IPS-15b (cell line): ENCODE results near the gene FEZ2.

Experiments used
- H3K27me3 ChIP-seq: one replicate; pipeline ENCODE4 v1.6.1; 2013; ENCODE audit warnings: low read length; ENCODE audit not compliant: control insufficient read depth, insufficient read depth
- H3K36me3 ChIP-seq: one replicate; pipeline ENCODE4 v1.6.1; 2013; ENCODE audit warnings: low read length; ENCODE audit not compliant: control insufficient read depth, insufficient read depth
- H3K4me1 ChIP-seq: one replicate; pipeline ENCODE4 v1.6.1; 2013; ENCODE audit warnings: mild to moderate bottlenecking, low read length; ENCODE audit not compliant: control insufficient read depth, insufficient read depth
- H3K4me3 ChIP-seq: one replicate; pipeline ENCODE4 v1.5.1; 2013; ENCODE audit warnings: low read depth, low read length
- H3K9ac ChIP-seq: one replicate; pipeline ENCODE4 v1.6.1; 2013; ENCODE audit warnings: low read depth, mild to moderate bottlenecking, low read length
- H3K9me3 ChIP-seq: one replicate; pipeline ENCODE4 v1.6.1; 2013; ENCODE audit warnings: mild to moderate bottlenecking, low read length; ENCODE audit not compliant: control insufficient read depth, insufficient read depth

FEZ2 gene

DNA sequence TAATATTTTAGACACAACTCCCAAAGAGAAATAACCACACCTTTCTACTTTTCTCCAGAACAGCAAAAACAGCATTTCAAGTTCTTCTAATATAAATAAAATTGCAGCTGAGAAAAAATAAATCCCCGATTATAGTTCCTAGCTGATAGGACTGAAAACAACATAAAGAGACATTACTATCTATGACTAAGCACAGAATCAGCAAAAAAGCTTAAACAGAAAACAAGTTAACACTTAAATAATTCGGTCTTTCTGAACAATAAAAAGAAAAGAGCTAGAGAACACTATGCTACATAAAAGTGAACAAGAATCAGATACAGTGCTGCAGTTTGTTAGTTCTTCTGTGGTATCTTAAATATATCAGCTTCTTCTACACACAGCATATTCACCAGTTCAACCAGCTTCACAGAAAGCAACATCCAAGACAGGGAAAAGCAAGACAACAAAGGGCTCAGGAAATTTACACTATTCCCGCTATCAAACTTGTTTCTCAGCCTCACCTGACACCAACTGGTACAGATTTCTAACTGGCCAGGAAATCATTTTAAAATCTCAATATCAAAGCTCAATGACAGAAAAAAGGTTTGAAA lies 28.6 kb downstream of the FEZ2 start:
- Histone ChIP-seq H3K27me3 (no peaks in the 10 kb centered on the region), H3K4me3 (no peak overlapping the region), H3K9me3 (no peaks in the 10 kb centered on the region), H3K9ac (no peak overlapping the region), H3K36me3 (no peaks in the 10 kb centered on the region), H3K4me1 (peaks cover 6% of the 10 kb centered on the region)

DNA sequence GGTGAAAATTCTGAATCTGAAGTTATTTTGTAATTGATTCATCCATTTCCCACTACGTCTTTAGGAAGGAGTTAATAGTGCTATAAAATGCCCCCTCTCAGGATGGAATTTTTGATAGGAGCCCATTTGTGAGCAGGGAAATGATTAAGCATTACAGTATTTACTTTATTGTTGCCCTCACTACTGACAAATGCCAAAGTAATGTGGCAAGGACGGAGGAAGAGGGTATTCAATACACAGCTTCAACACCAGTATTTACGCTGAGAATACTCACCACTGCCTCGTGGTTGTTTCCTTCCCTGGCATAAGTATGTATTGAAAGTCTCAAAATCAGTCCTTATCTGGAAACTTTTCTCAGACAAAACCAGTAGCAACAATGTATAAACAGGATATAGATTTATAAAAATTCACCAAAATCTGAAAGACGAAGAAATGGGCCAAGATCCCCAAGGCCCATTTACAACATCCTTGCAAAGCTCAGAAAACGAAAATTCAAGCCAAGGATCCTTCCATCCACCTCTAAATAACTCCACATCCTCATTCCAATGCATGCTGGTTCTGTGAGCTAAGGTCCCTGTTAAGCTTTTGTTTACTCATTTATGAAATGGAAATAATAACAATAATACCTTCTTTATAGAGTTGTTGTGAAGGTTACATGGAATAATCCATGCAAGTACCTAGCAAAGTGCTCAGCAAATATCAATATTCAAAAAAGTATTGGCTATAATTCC lies 29.3 kb downstream of the FEZ2 start:
- Histone ChIP-seq H3K9ac (no peak overlapping the region), H3K36me3 (no peaks in the 10 kb centered on the region), H3K4me1 (peaks cover 6% of the 10 kb centered on the region), H3K27me3 (no peaks in the 10 kb centered on the region), H3K4me3 (no peak overlapping the region), H3K9me3 (no peaks in the 10 kb centered on the region)

DNA sequence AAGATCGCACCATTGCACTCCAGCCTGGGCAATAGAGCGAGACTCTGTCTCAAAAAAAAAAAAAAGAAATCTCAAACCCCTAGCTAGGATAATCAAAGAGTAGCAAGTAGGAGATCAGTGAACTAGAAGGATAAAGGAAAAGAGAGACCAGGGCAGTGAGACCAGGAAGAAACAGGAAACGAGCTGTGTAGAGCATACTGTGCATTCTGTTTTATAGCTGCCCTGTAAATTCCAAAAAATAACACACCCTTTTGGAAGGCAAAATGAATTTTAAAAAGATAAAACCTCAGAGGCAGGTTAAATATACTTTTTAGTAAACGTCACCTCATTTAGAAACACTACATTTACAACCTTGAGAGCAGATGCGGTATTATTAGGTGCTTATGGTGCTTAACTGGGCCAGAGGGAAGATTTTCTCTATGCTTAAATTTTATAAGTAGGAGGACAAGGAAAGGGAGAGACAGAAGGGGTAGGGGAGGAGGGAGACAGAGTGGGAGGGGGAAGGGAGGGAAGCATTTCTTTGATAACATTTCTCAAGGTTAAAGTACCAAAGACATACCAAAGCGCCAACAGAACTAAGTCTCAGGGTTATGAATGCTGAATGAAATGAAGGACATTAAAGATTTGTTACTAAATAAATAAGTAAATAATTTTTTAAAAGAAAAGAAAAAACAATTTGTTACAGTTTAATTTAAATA lies 30.1 kb downstream of the FEZ2 start:
- no peaks in the 10 kb centered on the region for H3K9me3 ChIP-seq
- H3K27me3 ChIP-seq, result no peaks in the 10 kb centered on the region
- no peak overlapping the region for H3K9ac ChIP-seq
- H3K36me3 ChIP-seq, result no peaks in the 10 kb centered on the region
- H3K4me3 ChIP-seq, result no peak overlapping the region
- peaks cover 6% of the 10 kb centered on the region for H3K4me1 ChIP-seq

DNA sequence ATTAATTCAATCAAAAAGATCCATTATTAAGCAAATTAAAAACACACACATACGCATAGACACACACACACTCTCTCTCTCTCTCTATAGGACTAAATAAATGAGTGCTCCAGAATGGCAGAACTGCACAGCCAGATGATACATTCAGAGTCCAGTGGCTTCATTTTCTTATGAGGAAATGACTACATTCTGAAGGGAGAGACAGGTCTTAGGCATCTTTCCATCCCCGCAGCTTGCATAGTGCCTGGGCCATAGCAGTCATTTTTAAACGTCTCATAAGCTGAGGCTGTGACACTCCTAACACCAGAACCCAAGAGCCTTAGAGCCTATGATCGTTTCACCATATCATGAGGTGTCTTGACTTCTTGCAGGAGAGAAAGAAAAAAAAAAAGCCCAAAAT lies 31.1 kb downstream of the FEZ2 start:
- Histone ChIP-seq H3K9me3 (no peaks in the 10 kb centered on the region), H3K4me1 (peaks cover 4% of the 10 kb centered on the region), H3K27me3 (no peaks in the 10 kb centered on the region), H3K4me3 (no peak overlapping the region), H3K36me3 (no peaks in the 10 kb centered on the region), H3K9ac (no peak overlapping the region)

DNA sequence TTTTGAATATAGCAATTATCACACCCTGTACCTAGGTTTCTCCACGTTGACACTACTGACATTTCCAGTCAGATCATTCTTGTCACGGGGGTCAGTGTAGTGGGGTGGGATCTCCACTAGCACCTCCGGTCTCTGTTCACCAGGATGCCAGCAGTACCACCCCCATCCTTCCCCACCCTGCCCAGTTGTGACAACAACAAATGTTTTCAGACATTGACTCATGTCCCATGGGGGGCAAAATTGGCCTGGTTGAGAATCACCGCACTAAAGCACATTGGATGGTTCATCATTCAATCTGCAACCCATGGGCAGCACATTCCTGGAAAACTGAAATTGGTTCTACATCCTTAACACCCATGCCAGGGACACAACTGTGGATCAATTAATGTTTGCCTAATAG lies 32.3 kb downstream of the FEZ2 start:
- no peak overlapping the region for H3K4me3 ChIP-seq

DNA sequence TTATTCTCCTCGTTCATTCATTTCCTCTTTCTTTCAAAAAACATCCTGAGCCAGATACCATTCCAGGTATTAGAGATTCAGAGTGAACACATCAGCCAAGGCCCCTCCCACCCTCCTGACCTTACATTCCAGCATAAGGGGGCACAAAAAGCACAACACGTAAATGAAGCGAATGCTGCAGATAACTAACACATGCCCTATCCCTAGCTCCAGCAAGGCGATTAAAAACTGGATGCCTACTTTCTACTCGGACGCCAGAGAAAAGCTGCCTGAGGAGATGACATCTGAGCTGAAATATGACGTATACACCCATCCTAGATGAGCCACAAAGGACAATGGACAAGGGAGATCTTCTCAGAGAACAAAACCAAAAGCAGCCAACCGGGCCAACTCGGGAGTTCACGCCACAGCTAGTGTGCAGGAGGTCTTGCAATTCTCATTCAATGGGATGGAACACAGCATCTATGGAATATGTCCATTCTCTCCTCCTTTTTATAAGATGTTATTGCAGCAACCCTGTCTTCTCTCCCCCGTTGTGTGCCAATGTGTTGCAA lies 33.5 kb downstream of the FEZ2 start:
- no peaks in the 10 kb centered on the region for H3K27me3 ChIP-seq
- H3K4me1 ChIP-seq, result peaks cover 13% of the 10 kb centered on the region
- no peak overlapping the region for H3K4me3 ChIP-seq
- H3K36me3 ChIP-seq, result no peaks in the 10 kb centered on the region
- H3K9me3 ChIP-seq, result no peaks in the 10 kb centered on the region
- H3K9ac ChIP-seq, result no peak overlapping the region

More for the DNA sequence above, 32.3 kb downstream of the FEZ2 start:
- H3K9me3 ChIP-seq, result no peaks in the 10 kb centered on the region
- H3K36me3 ChIP-seq, result no peaks in the 10 kb centered on the region
- H3K9ac ChIP-seq, result no peak overlapping the region
- H3K27me3 ChIP-seq, result no peaks in the 10 kb centered on the region
- H3K4me1 ChIP-seq, result peaks cover 8% of the 10 kb centered on the region

DNA sequence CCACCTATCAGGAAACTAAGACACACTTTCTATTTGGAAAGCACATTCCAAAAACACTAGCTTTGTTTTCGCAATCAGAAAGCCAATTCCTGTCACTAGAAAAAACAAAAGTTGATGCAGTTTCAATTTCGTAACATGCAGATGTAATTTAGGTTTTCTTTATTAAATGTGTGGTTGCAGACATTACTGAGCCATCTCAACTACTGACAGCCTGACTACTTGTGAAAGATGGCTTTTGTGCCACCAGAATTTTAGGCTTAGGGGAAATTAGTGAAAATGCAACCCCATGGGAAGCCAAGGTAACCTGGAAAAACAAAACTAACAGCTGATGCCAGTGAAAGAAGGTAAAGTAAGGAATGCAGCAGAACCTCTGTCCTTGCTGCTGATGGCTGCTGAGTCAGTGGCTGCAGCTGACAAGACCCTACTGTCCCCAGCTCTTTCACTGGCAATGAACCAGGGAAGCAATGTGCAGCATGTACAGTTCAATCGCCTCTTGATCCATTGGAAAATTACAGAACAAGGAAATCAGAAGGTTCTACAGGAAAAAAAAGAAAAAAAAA lies 34.9 kb downstream of the FEZ2 start:
- peaks cover 12% of the 10 kb centered on the region for H3K4me1 ChIP-seq
- no peak overlapping the region for H3K9ac ChIP-seq
- H3K27me3 ChIP-seq, result no peaks in the 10 kb centered on the region
- no peaks in the 10 kb centered on the region for H3K9me3 ChIP-seq
- no peak overlapping the region for H3K4me3 ChIP-seq
- no peaks in the 10 kb centered on the region for H3K36me3 ChIP-seq

DNA sequence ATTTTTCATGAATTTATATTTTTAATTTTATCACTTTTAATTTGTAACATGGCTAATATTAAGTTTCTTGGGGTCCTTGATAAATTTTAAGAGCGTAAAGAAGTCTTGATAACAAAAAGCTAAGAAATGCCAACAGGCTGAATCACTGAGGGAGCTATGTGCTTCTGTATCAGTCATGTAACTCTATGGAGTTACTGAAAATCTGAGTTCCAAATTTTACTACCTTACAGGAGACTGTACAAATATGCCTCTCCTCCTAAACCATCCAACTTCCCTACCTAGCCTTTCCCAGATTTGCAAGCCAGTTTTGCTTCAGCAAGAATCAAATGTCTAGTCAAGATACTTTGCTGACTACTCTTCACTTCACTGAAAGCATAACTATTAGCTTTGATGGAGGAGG lies 35.7 kb downstream of the FEZ2 start:
- Histone ChIP-seq H3K9me3 (no peaks in the 10 kb centered on the region), H3K9ac (no peak overlapping the region), H3K4me3 (no peak overlapping the region), H3K4me1 (peaks cover 11% of the 10 kb centered on the region), H3K36me3 (no peaks in the 10 kb centered on the region), H3K27me3 (no peaks in the 10 kb centered on the region)

DNA sequence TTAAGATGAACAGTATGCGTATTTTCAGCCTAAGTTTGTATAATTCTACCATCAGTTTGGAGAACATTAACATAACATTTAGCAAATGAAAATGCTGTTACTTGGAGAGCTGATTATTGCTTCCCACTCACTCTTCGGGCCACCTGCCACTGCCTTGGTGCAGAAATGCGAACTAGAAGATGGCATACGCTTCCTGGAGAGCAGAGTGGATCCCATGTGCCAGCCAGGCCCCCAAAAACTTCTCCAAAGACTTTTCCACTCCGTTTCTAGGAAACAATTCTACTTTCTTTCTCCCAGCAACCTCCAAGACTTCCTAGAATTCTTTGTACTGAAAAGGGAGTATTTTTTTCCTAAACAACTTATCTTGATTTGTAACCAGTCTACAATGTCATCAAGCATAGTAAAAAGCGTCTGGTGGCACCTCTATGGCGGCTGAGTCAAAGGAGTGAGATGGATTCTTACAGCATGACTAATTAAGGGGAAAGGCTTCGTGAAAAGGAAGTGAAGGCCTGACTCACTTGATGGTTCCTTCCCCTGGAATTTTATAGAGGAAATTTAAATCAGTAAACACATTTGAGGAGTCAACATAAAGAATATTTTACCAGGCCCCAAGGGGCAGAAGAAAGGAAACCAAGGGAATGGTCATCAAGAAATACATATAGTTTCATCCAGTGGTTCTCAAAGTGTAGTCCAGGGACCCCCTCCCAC lies 36.6 kb downstream of the FEZ2 start:
- no peak overlapping the region for H3K4me3 ChIP-seq
- H3K9me3 ChIP-seq, result no peaks in the 10 kb centered on the region
- no peak overlapping the region for H3K9ac ChIP-seq
- H3K4me1 ChIP-seq, result peaks cover 11% of the 10 kb centered on the region
- no peaks in the 10 kb centered on the region for H3K36me3 ChIP-seq
- no peaks in the 10 kb centered on the region for H3K27me3 ChIP-seq

DNA sequence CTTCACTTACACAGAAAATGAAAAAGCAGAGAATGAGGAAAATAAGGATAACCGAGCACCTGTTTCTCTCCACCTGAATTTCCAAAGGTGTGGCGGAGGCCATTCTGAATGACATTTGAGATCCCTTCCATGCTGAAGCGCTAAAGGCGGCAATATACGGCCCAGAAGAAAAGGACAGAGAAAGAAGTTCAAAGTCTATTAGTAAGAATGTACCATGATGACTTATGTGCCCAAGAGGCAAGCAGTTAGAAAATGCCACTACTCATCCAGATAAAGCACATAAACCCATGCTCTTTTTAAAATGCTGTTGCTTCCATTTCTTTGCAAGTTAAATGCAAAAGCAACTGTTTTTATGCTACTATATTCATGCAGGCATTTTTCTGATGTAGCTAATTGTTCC lies 37.2 kb downstream of the FEZ2 start:
- Histone ChIP-seq H3K4me1 (peaks cover 11% of the 10 kb centered on the region), H3K4me3 (no peak overlapping the region), H3K9ac (no peak overlapping the region), H3K9me3 (no peaks in the 10 kb centered on the region), H3K36me3 (no peaks in the 10 kb centered on the region), H3K27me3 (no peaks in the 10 kb centered on the region)

DNA sequence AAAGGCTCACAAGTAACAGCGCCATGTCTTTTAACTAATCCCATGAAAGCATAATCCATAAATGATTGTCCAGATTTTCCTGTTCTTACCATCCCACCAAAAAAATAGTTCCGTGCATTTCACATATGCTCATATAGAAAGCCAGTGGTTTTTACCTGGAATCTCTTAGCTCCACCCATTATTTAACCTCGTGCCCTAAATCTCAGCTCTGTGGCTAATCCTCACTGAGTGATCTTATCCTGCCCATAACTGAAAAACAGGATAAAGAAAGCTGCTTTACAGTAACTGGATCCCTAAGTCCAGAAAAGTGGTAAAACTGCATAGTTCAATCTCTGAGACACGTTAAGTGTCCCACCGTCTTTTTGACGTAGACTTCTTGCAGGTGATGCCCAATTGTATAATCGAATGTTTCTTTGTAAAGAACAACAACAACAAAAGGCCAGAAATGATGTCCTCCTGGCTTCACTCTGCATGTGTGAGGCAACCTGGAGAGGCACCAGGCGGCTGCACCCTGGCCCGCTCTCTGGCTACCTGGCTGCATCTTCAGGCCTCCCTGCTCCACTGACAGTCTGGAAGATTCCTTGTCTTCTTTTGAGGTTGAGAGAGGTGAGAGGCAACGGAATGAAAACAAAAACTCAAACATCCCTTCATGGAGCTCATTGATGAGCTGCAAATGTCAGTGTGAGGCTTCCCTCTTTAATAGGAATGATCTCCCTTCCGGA lies 38.6 kb downstream of the FEZ2 start:
- no peak overlapping the region for H3K4me3 ChIP-seq
- no peaks in the 10 kb centered on the region for H3K9me3 ChIP-seq
- no peaks in the 10 kb centered on the region for H3K27me3 ChIP-seq
- H3K36me3 ChIP-seq, result no peaks in the 10 kb centered on the region
- no peak overlapping the region for H3K9ac ChIP-seq
- H3K4me1 ChIP-seq, result peaks cover 11% of the 10 kb centered on the region
